Thoracic aorta (tissue), 2 donors: ENCODE data around the gene TSPAN8. TPM values are rescaled to one million over a fixed set of nuclear protein-coding genes. Genes with fewer than 3 reads are reported as not detected.

Experiments used
- ATAC-seq: fragments of 150-250 bp; one replicate; pipeline ENCODE4 v1.8.0; 2017; ENCODE audit warnings: low read depth; ENCODE audit not compliant: insufficient number of reproducible peaks, low FRiP score
- DNase-seq: peaks from one replicate; pipeline ENCODE4 v3.0.0-alpha.2; 2020; ENCODE audit warnings: low spot score
- H3K27ac ChIP-seq, 2 donors: fragments of 200-600 bp; sonication (generic); 1 replicate in 1 of 2; 2 replicates in 1 of 2; pipeline ENCODE4 v1.5.1; 2016; ENCODE audit warnings: mild to moderate bottlenecking in 2 of 2, moderate library complexity in 2 of 2
- H3K27me3 ChIP-seq: fragments of 200-600 bp; sonication (generic); replicated peaks from 2 replicates; pipeline ENCODE4 v1.6.0; 2016; ENCODE audit warnings: mild to moderate bottlenecking; ENCODE audit not compliant: insufficient read depth
- H3K36me3 ChIP-seq: fragments of 200-600 bp; sonication (generic); one replicate; pipeline ENCODE4 v1.5.1; 2016
- H3K4me1 ChIP-seq, 2 donors: fragments of 200-600 bp; sonication (generic); 1 replicate in 1 of 2; 2 replicates in 1 of 2; pipeline versions ENCODE4 v1.5.1 to v1.6.0; 2016; ENCODE audit warnings: low read depth in 2 of 2, mild to moderate bottlenecking in 1 of 2; ENCODE audit not compliant: control insufficient read depth in 1 of 2
- H3K4me3 ChIP-seq: fragments of 200-600 bp; sonication (generic); 2 replicates; pipeline ENCODE4 v1.5.1; 2016; ENCODE audit warnings: mild to moderate bottlenecking
- H3K9me3 ChIP-seq: fragments of 200-600 bp; sonication (generic); 2 replicates; pipeline ENCODE4 v1.5.1; 2016
- CTCF ChIP-seq: fragments of 200-600 bp; sonication (generic); IDR thresholded peaks from one replicate; pipeline ENCODE4 v1.5.1; 2019; ENCODE audit warnings: antibody characterized with exemption
- total RNA-seq, 2 donors: library from RNA; depleted of rRNA; stranded (reverse); fragments of >200 nt; gene quantifications; one replicate each; pipeline versions ENCODE4 v1.1.0 to v1.2.3, GENCODE V29; 2016

The TSPAN8 gene
- total RNA-seq, 2 donors from 2014 or later, result 12.8 to 70.9 TPM

- Histone ChIP-seq H3K4me1 (no peaks in the 10 kb centered on the region), H3K27me3 (no peaks in the 10 kb centered on the region), H3K4me3 (no peak overlapping the region), H3K9me3 (no peaks in the 10 kb centered on the region), H3K36me3 (no peaks in the 10 kb centered on the region), H3K27ac (no peak overlapping the region)
- no peak for ATAC-seq
- DNase-seq, result no peak
- no peak for TF ChIP-seq CTCF
These were observed 36.9 kb upstream of the TSPAN8 start for GRCh38 chr12:71194657-71195056.

- no peak for TF ChIP-seq CTCF
- Histone ChIP-seq H3K36me3 (no peaks in the 10 kb centered on the region), H3K4me3 (no peak overlapping the region), H3K27ac (no peak overlapping the region), H3K9me3 (no peaks in the 10 kb centered on the region), H3K27me3 (no peaks in the 10 kb centered on the region), H3K4me1 (no peaks in the 10 kb centered on the region)
- ATAC-seq (no peak), DNase-seq (no peak)
These were observed 35.2 kb upstream of the TSPAN8 start for GRCh38 chr12:71193041-71193440.

GRCh38 chr12:71191509-71192196, 33.9 kb upstream of the TSPAN8 start:
- no peak for ATAC-seq
- no peaks in the 10 kb centered on the region for H3K36me3 ChIP-seq
- no peak for TF ChIP-seq CTCF
- no peak overlapping the region for H3K4me3 ChIP-seq
- DNase-seq, result no peak
- H3K4me1 ChIP-seq, result no peaks in the 10 kb centered on the region
- H3K9me3 ChIP-seq, result no peaks in the 10 kb centered on the region
- no peak overlapping the region for H3K27ac ChIP-seq
- H3K27me3 ChIP-seq, result no peaks in the 10 kb centered on the region

GRCh38 chr12:71190822-71191221, 33.0 kb upstream of the TSPAN8 start:
- Histone ChIP-seq H3K4me1 (no peaks in the 10 kb centered on the region), H3K36me3 (no peaks in the 10 kb centered on the region), H3K9me3 (no peaks in the 10 kb centered on the region), H3K4me3 (no peak overlapping the region), H3K27ac (no peak overlapping the region), H3K27me3 (no peaks in the 10 kb centered on the region)
- DNase-seq (no peak), ATAC-seq (no peak)
- TF ChIP-seq CTCF, result no peak

GRCh38 chr12:71187379-71187778, 29.6 kb upstream of the TSPAN8 start:
- ATAC-seq, result no peak
- no peaks in the 10 kb centered on the region for H3K9me3 ChIP-seq
- no peak for DNase-seq
- H3K4me3 ChIP-seq, result no peak overlapping the region
- TF ChIP-seq CTCF, result no peak
- peak overlapping the region in 1 of 2 donors; percentile 4 for H3K27ac ChIP-seq
- no peaks in the 10 kb centered on the region for H3K4me1 ChIP-seq
- no peaks in the 10 kb centered on the region for H3K27me3 ChIP-seq
- no peaks in the 10 kb centered on the region for H3K36me3 ChIP-seq
